Ureter (tissue), 1 donor: ENCODE results near the gene C8G. TPM values are rescaled to one million over a fixed set of nuclear protein-coding genes. Genes with fewer than 3 reads are reported as not detected.

Experiments
- DNase-seq: peaks from one replicate; pipeline ENCODE4 v3.0.0-alpha.2; 2020; ENCODE audit warnings: low spot score
- total RNA-seq: library from RNA; stranded (reverse); gene quantifications from one replicate; pipeline ENCODE4 v1.2.4, GENCODE V29; 2023
- donor health status: DM: yes; HTN: yes; CAD: no.

Gene C8G
- total RNA-seq, 1 donor from 2014 or later: 1.6 TPM

- no peak for DNase-seq
Measured at GRCh38 chr9:136953771-136954269, 8.8 kb downstream of the C8G start.

DNA sequence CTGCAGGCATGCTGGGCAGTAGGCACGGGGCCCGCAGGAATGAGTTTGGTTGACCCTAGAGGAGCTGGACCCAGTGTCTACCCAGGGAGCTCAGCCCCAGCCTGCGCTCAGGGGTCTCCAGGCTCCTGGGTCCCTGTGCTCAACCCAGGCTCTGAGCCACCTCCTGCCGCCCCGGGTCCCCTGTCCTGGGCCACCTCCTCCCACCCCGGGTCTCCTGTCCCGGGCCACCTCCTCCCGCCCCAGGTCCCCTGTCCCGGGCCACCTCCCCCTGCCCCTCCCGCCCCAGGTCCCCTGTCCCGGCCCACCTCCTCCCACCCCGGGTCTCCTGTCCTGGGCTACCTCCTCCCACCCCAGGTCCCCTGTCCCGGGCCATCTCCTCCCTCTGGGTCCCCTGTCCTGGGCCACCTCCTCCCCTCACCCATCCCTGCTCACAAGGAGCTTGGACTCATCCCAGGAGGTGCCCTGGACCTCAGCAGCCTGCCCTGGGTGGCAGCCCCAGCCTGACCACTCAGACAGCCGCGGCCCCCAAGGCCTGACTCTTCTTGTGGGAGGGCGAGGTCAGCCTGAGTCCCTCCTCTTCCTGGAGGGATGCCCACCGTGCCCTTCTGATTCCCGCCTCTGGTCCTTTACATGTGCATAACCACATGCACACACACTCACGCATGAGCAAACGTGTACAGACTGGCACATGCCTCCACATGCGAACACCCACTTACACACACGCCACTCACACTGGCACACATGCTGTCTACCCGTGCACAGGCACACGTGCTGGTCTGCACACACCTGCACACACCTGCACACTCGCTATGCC, 9.4 kb downstream of the C8G start:
- no peak for DNase-seq

- DNase-seq: no peak
Measured at GRCh38 chr9:136955202-136955942, 10.3 kb downstream of the C8G start.

DNA sequence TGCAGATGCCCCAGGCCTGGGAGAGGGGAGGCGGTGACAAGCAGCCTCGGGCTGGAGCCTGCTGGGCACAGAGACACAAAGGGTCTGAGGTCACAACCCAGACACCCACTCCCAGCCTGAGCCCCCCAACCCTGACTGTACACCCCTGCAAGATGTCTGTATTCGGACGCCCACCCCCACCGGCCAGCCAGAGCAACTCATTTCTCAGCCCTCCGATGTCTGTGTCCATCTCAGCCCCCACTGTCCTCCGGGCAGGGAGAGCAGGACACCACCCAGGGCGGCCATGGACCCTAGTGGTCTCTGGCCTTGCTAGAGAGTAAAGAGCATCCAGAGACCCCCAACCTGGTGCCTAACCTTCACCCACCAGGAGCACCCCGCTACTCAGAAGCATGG, 10.9 kb downstream of the C8G start:
- DNase-seq: no peak

- no peak for DNase-seq
Measured at GRCh38 chr9:136956604-136957003, 11.6 kb downstream of the C8G start.

- DNase-seq: no peak
Measured at GRCh38 chr9:136957461-136957860, 12.4 kb downstream of the C8G start.

GRCh38 chr9:136957901-136958300, 12.9 kb downstream of the C8G start:
- DNase-seq: no peak

GRCh38 chr9:136958473-136958872, 13.4 kb downstream of the C8G start:
- no peak for DNase-seq

DNA sequence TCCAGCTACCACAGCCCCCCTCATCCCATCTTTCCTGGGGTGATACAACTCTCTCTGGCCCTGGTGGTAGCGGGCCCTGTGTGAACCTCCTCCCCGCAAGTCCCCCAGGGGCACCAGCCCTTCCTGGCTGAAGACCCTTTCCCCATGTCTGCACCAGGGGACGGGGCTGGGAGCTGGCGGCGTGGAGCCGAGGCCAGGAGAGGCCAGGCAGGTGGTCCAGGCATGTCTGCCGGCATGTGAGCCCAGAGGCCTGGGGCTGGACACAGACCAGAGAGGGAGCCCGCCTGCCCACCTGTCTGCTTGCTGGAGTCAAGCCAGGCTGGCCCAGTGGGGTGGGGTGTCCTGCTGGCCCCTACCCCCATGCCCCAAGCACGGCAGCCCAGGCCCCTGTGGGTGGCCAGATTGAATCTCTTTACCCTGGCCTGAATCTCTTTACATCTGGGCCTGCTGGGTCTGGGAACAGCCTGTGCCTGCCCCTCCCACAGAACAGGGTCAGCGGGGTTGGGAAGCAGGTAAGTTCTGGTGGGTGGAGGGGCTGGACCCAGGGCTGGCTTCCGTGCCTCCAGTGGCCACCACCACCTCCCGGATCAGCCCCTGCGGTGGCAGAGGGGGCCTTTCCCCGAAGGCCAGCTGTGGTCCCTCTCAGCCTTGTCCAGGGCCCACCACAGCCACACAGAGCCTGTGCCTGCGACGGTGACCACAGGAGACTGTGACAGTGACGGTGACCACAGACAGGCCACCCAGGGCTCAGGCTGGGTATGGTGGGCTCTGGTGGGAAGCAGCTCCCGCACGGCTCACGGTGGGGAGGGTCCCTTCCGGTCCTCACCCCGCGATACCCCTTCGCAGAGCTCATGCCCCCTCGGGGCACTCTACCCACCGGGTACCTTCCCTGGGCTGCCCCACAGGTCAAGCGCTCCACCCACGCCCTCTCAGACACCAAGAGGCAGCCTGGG, 14.1 kb downstream of the C8G start:
- DNase-seq: no peak

GRCh38 chr9:136960212-136960937, 15.3 kb downstream of the C8G start:
- no peak for DNase-seq

DNA sequence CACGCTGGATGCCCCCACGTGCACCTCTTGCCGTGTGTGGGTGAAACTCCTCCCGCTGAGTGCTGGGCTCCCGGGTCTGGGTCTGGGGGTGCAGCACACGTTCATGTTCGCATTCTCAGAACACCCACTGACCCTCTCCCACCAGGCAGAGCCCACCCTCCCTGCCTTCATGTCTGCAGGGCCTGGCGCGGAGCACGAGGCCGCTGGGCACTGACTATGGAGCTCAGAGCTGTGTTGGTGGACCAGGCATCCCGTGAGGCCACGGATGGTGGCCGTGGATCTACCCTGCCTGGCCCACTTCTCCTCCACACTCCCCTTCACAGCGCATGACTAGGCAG, 15.9 kb downstream of the C8G start:
- DNase-seq: no peak

DNA sequence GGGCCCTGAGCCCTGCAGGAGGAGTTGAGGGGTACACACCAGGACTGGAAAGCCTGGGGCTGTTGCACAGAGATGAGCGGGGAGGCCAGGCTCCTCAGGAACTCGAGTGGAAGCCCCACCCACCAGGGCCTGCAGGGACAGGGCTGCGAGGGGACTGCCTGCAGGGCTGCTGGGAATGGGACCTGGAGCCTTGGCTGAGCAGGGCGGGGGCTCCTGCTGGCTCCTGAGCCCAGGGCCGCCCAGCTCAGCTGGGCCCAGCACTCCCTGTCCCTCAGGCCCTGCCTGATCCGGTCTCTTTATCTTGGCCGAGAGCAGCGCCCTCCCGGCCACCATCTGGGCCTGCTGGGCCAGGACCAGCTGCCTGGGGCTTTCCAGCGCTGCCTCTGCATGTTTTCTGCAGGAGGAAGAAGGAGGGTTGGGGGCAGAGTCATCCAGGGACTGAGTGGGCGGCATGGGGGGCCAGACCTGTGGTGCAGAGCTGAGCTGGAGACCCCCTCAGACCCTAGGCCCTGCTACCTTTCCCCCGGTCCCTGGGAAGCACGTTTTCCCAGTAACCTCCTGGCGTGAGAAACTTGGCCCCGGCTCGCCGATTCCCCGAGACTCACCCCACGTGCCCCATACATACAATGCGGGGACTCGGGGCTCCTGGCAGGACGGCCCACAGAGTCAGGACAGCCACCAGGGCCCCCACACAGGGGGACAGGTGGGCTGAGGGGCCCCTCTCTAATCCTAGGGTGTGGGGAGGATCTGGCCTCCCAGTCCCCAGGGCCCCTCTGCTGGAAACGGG, 16.4 kb downstream of the C8G start:
- no peak for DNase-seq

DNA sequence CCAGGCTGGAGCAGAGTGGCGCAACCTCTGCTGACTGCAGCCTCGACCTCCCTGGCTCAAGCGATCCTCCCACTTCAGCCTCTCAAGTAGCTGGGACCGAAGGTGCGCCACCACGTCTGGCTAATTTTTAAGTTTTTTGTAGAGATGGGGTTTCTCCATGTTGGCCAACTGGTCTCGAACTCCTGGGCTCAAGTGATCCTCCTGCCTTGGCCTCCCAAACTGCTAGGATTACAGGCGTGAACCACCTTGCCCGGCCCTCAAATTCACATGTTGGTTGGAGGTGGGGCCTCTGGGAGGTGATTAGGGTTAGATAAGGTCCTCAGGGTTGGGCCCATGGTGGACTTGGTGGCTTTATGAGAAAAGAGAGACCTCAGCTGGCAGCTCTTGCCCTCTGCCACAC, 17.1 kb downstream of the C8G start:
- DNase-seq: no peak

- DNase-seq: no peak
Measured at GRCh38 chr9:136962701-136963248, 17.7 kb downstream of the C8G start.

- no peak for DNase-seq
Measured at GRCh38 chr9:136963341-136963740, 18.3 kb downstream of the C8G start.

- no peak for DNase-seq
Measured at GRCh38 chr9:136963751-136964150, 18.7 kb downstream of the C8G start.

- no peak for DNase-seq
Measured at GRCh38 chr9:136964171-136964689, 19.2 kb downstream of the C8G start.

DNA sequence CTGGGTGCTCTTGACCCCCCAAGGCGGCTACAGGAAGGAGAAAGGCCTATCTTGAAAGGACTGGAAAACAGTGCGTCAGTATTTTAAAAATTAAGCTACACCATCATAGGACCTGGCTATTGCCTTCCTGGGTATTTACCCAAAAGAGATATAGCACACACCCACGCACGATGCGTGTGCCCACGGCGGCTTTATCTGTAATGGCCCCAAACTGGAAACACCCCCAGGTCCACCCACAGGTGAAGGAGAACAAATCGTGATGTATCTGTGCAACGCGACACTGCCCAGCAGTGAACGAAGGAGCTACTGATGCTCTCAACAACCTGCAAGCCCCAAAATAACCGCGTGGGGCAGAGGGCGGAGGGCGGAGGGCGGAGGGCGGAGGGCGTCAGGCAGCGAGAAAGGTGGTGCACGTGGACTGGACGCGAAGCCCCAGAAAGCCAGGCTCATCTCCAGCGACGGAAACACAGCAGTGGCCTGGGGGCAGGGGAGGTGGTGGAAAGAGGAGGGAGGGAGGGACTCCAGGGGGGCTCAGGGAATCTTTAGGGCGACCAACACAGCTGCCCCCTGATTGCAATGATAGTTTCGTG, 19.9 kb downstream of the C8G start:
- DNase-seq: no peak

GRCh38 chr9:136965771-136966484, 20.9 kb downstream of the C8G start:
- no peak for DNase-seq
